ENCODE data around the gene MUC4.
"Not testable (repeated sequence)": the region's sequence is repeated elsewhere in the genome, so short reads cannot be mapped to it uniquely, and the experiment has no call there.

GRCh38 chr3:195712535-195712910 is 99.2 kb downstream of the MUC4 start:
- not testable (repeated sequence) for TF ChIP-seq CTCF (IDR thresholded peaks at IDR 0.05; ENCODE audit: insufficient read depth, low read length, poor library complexity, severe bottlenecking); EZH2phosphoT487 (conservative IDR thresholded peaks at IDR 0.05; ENCODE audit: low read length)

All from SU-DHL-6 (cell line).